Small intestine (tissue), 7 donors: ENCODE measurements around the gene MCF2L2. TPM values are rescaled to one million over a fixed set of nuclear protein-coding genes. Genes with fewer than 3 reads are reported as not detected.
A peak's percentile ranks its signal among the peaks of the same experiment; 100 is the strongest.

Experiments
- DNase-seq, 2 donors: peaks; one replicate each; pipeline versions ENCODE4 v3.0.0 to v3.0.0-alpha.2; 2013
- FAIRE-seq: peaks from 2 replicates; lab custom pipeline; 2012; peaks lifted over from hg19 to GRCh38; lab: Jason Lieb, UNC
- H3K27ac ChIP-seq, 3 donors: one replicate each; pipeline ENCODE4 v1.5.1; 2013; ENCODE audit warnings: low read length in 2 of 3, mild to moderate bottlenecking in 2 of 3, control low read depth in 1 of 3, inconsistent platforms in 1 of 3, low read depth in 1 of 3, moderate library complexity in 1 of 3
- H3K27me3 ChIP-seq, 3 donors: one replicate each; pipeline ENCODE4 v1.6.1; 2013; ENCODE audit warnings: low read length in 3 of 3, inconsistent platforms in 1 of 3; ENCODE audit not compliant: control insufficient read depth in 3 of 3, insufficient read depth in 3 of 3
- H3K36me3 ChIP-seq, 3 donors: one replicate each; pipeline ENCODE4 v1.6.1; 2013; ENCODE audit warnings: low read length in 3 of 3, inconsistent platforms in 1 of 3, low read depth in 1 of 3, mild to moderate bottlenecking in 1 of 3, moderate library complexity in 1 of 3; ENCODE audit not compliant: control insufficient read depth in 3 of 3, insufficient read depth in 2 of 3
- H3K4me1 ChIP-seq, 3 donors: one replicate each; pipeline ENCODE4 v1.6.1; 2013; ENCODE audit warnings: low read length in 2 of 3, inconsistent platforms in 1 of 3, low read depth in 1 of 3, mild to moderate bottlenecking in 1 of 3, moderate library complexity in 1 of 3; ENCODE audit not compliant: control insufficient read depth in 3 of 3, insufficient read depth in 2 of 3
- H3K4me3 ChIP-seq, 3 donors: one replicate each; pipeline ENCODE4 v1.5.1; 2013; ENCODE audit warnings: low read length in 3 of 3, control low read depth in 1 of 3, inconsistent platforms in 1 of 3, low read depth in 1 of 3, mild to moderate bottlenecking in 1 of 3, moderate library complexity in 1 of 3
- H3K9me3 ChIP-seq, 2 donors: one replicate each; pipeline ENCODE4 v1.6.1; 2013; ENCODE audit warnings: low read depth in 1 of 2, low read length in 1 of 2; ENCODE audit not compliant: control insufficient read depth in 2 of 2, insufficient read depth in 1 of 2
- WGBS, 3 donors: extraction: QIAGEN DNeasy Blood & Tissue Kit; methylation state at CpG; one replicate each; pipeline ENCODE4 v1.1.7; 2013; 5-methylcytosine and 5-hydroxymethylcytosine counted together
- polyA plus RNA-seq, 4 donors: library from polyadenylated mRNA; stranded (reverse) in 3 of 4; unstranded in 1 of 4; fragments of 200-250 nt in 3 of 4; fragments of 120-200 nt in 1 of 4; gene quantifications; one replicate each; pipeline versions ENCODE4 v1.2.1 to v1.2.3, GENCODE V29; 2013
- donor health status: healthy with polysubstance abuse.
- donor health status: control.
- donor health status: control.
- donor health status: Bipolar disorder and iron deficiency.
- donor health status: healthy.

The MCF2L2 gene
- polyA plus RNA-seq, 4 donors = 1.1 to 1.3 (median 1.2) TPM; not detected in 1

DNA sequence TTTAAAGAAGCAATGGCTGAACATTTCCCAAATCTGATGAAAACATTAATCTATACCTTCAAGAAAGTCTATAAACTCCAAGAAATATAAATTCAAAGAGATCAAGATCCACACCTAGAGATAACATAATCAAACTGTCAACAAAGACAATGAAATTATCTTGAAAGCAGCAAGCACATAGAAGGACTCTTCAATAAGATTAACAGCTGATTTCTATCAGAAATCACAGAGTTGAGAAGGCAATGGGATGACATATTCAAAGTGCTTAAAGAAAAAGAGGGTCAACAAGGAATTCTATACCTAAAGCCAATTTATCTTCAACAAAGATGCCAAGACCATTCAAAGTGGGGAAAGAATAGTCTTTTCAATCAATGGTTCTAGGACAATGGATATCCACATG lies 224.7 kb downstream of the MCF2L2 start:
- Histone ChIP-seq H3K36me3 (no peaks in the 10 kb centered on the region), H3K9me3 (peaks cover 0 to 10% of the 10 kb centered on the region in 2 donors), H3K27me3 (no peaks in the 10 kb centered on the region), H3K4me3 (no peak overlapping the region), H3K4me1 (peaks cover 0 to 5% (median 3%) of the 10 kb centered on the region in 3 donors), H3K27ac (no peak overlapping the region)
- FAIRE-seq (no peak), DNase-seq (no peak)

DNA sequence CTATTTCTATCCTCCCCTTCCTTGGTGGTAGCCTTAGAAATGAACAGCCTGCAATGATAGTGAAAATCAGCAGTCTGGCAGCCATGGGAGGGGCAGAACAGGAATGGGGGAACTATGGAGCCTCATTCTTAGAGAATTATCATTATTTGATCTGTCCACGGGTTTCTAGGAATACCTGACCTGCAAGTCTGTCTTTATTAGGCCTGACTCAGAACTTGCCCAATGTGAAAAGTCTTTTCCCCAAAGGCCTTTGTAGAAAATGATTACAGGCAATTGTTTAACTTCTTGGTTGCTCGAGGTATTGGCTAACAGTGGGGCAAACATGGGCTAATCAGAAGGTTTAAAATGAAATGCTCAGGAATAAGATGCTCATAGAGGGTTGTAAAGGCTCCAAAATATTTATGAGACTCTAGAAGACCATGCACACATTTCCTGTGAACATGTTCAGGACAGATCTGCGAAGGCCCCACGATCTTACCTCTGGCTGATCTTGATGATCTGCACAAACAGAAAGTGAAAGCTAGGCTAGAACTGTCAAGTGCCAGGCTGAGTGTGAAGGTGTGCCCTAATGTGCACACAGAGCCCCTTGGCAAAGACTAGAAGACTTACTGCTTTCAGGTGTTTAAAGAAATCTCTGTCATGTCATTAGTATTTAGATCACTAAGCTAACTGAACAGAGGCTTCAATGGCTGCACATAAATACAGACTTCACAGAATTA lies 226.3 kb downstream of the MCF2L2 start:
- no peaks in the 10 kb centered on the region for H3K36me3 ChIP-seq
- no peak overlapping the region for H3K4me3 ChIP-seq
- DNase-seq (peak in 1 of 2 donors; percentile 80), FAIRE-seq (no peak)
- peaks cover 0 to 3% (median under 1%) of the 10 kb centered on the region in 3 donors for H3K4me1 ChIP-seq
- peak overlapping the region; percentile 18 to 45 (median 40) for H3K27ac ChIP-seq
- H3K9me3 ChIP-seq = peaks cover 0 to 10% of the 10 kb centered on the region in 2 donors
- 41 to 60% (median 44%) methylated on average over 4 of the region's 4 CpGs for WGBS, 3 donors
- no peaks in the 10 kb centered on the region for H3K27me3 ChIP-seq

DNA sequence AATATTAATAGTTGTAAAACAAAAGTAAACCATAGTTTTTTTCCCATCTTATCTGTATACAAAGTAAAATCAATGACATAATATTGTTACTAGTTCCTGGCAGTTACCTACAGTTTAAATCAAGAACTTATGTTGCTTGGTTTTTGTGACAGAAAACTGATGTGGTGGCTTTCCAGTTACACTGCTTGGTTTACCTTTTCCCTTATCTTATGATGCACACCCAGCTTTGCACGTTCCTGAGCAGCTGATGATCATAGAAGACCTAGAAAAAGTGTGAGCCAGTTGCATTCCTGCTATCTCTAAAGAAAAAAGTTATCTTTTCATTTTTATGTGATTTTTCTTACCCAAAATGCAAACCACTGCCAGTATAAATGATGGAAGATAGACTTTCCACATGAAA lies 229.5 kb downstream of the MCF2L2 start:
- H3K36me3 ChIP-seq = no peaks in the 10 kb centered on the region
- no peak overlapping the region for H3K27ac ChIP-seq
- no peak for DNase-seq
- WGBS, 3 donors = 15 to 33% (median 15%) methylated on average over 1 of the region's 1 CpG
- H3K4me1 ChIP-seq = no peaks in the 10 kb centered on the region
- H3K9me3 ChIP-seq = peaks cover 0 to 10% of the 10 kb centered on the region in 2 donors
- H3K27me3 ChIP-seq = no peaks in the 10 kb centered on the region
- FAIRE-seq = no peak
- H3K4me3 ChIP-seq = no peak overlapping the region

DNA sequence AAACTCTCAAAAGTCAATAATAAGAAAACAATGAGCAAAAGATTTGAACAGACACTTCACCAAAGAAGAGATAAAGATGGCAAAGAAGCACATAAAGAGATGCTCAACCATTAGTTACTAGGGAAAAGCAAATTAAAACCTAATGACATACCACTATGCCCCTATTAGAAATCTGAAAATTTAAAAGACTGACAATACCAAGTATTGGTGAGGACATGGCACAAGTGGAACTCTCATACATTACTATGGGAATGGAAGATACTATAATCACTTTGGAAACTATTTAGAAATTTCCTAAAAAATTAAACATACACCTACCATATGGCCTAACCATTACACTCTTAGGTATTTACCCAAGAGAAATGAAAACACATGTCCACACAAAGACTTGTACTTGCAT lies 230.7 kb downstream of the MCF2L2 start:
- DNase-seq (no peak), FAIRE-seq (no peak)

DNA sequence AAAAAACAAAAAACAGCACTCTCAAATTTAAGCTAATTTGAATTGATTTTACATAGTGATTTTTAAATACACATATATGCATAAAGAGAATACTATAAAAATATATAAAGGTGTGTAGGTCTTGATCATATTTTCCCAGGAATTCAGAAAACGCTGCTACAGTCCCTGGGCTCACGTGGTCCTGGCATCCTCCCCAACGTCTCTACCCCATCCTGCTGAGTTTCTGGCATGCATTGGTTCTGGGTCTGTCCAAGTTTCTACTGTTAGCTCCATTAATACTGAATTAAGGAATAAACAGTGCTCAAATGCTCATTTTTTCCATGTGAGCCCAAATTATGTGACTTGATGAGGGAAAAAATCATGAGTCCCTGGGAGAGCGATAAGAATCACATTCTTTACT lies 233.2 kb downstream of the MCF2L2 start:
- DNase-seq (no peak), FAIRE-seq (no peak)
- peaks cover 0 to 4% (median 0%) of the 10 kb centered on the region in 3 donors for H3K4me1 ChIP-seq
- 87 to 94% (median 90%) methylated on average over 4 of the region's 4 CpGs for WGBS, 3 donors
- no peak overlapping the region for H3K4me3 ChIP-seq
- H3K27me3 ChIP-seq = no peaks in the 10 kb centered on the region
- H3K36me3 ChIP-seq = no peaks in the 10 kb centered on the region
- H3K9me3 ChIP-seq = no peaks in the 10 kb centered on the region
- no peak overlapping the region for H3K27ac ChIP-seq

More for the DNA sequence above, 230.7 kb downstream of the MCF2L2 start:
- H3K4me1 ChIP-seq = peaks cover 0 to 4% (median 0%) of the 10 kb centered on the region in 3 donors
- H3K9me3 ChIP-seq = peaks cover 0 to 7% of the 10 kb centered on the region in 2 donors
- no peaks in the 10 kb centered on the region for H3K36me3 ChIP-seq
- no peak overlapping the region for H3K27ac ChIP-seq
- no peaks in the 10 kb centered on the region for H3K27me3 ChIP-seq
- H3K4me3 ChIP-seq = no peak overlapping the region

DNA sequence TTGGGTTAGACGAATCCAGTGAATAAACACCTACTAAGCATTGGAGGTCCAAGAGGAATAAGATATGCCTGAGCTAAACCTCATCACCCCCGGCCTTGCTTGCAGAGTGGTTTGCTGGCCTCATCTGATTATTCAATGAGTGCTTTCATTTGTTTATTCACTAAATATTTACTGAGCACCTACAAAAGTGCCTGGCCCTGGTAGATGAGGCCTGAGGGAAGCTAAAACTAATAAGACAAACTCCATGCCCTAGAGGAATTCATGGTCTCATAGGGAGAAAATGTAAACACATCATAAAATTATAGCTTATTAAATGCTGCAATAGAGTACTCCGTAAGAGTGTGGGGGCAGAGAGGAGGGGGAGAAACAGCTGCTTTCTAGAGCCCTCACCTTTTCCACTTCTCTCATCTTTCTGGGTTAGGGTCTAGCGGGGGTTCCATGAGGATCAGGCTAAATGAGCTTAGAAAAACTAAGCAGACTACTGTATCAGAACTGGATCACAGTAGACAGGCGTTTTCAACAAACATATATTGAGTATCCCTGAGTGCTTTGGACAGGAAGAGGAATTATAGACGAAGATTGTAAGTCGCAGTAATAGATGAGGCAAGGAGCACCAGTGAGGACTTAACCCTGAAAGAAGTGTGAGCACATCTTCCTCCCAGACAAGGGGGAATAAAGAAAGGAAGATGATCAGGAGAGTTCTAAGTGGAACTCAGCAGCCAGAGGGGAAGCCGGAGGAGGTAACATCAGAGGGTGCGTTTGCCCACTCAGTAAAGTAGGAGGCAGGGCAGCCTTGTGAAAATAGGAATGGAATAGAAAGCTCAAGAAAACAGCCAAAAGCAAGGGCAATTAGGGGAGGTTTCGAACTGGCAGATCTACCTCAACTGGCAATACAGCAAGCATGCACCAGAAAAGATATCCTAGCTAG lies 234.4 kb downstream of the MCF2L2 start:
- FAIRE-seq (no peak), DNase-seq (no peak)
- Histone ChIP-seq H3K27ac (no peak overlapping the region), H3K9me3 (no peaks in the 10 kb centered on the region), H3K27me3 (no peaks in the 10 kb centered on the region), H3K4me1 (peaks cover 0 to 4% (median 0%) of the 10 kb centered on the region in 3 donors), H3K36me3 (no peaks in the 10 kb centered on the region), H3K4me3 (no peak overlapping the region)
- WGBS, 3 donors = 65 to 70% (median 67%) methylated on average over 10 of the region's 10 CpGs

DNA sequence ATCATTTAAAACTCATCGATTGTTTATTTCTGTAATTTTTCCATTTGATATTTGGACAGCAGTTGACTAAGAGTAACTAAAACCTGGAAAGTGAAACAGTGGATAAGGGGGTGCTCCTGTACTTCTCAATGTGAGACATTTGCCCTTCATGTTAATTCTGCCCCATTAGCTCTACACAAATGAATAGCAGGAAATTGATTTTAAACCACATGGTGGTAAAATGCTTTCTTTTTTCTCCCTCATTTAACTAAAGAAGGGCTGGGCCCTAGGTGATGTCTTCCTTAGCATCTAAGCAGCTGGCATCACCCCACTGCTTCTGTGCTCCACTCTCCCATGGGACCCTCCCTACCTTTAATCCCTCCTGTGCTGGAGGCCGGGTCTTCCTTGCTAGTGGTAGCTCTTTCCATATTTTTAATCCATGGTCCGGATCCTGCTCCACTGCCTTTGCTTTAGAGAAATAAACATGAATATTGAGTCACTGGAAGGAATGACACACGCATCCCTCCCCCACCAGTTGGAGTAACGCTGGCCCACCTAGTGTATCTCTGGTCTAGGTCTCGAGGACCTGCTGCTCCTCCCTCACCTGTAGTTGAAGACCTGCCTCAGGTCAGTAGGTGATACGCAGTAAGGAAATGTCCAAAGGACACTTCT lies 235.6 kb downstream of the MCF2L2 start:
- Histone ChIP-seq H3K4me1 (peaks cover 0 to 4% (median 0%) of the 10 kb centered on the region in 3 donors), H3K36me3 (no peaks in the 10 kb centered on the region), H3K27me3 (no peaks in the 10 kb centered on the region), H3K9me3 (no peaks in the 10 kb centered on the region), H3K4me3 (no peak overlapping the region), H3K27ac (peak overlapping the region in 1 of 3 donors; percentile 12)
- 95 to 96% (median 95%) methylated on average over 7 of the region's 7 CpGs for WGBS, 3 donors
- no peak for FAIRE-seq
- DNase-seq = no peak

DNA sequence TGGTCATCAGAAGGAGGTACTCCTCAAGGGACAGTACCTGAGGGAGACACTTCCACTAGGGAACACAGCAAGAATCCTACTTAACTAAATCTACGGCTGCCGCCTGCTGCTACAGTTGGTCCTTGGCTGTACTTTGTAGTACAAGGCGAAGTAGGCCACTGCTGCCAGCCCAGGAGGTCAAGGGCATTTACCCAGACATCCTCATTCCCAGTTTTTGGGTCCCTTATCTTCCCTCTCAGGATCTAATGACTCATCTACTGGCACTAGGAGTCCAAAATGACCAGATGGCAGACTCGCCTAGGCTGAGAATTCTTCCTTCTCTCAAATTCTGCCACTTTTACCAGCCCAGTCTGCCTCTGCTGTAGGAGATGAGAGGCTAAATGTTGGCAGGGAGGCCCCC lies 238.8 kb downstream of the MCF2L2 start:
- peaks cover 0 to 12% (median 3%) of the 10 kb centered on the region in 3 donors for H3K4me1 ChIP-seq
- H3K36me3 ChIP-seq = no peaks in the 10 kb centered on the region
- no peak overlapping the region for H3K4me3 ChIP-seq
- FAIRE-seq (no peak), DNase-seq (no peak)
- H3K27ac ChIP-seq = no peak overlapping the region
- 83 to 95% (median 93%) methylated on average over 4 of the region's 4 CpGs for WGBS, 3 donors
- H3K9me3 ChIP-seq = no peaks in the 10 kb centered on the region
- no peaks in the 10 kb centered on the region for H3K27me3 ChIP-seq
